Kasumi-1 (cell line): ENCODE data around the gene GSG1L.

ENCODE experiments used
- DNase-seq, 2 experiments: peaks; one replicate each; lab custom pipeline; 2025; lab: John Stamatoyannopoulos, UW

GSG1L gene

DNA sequence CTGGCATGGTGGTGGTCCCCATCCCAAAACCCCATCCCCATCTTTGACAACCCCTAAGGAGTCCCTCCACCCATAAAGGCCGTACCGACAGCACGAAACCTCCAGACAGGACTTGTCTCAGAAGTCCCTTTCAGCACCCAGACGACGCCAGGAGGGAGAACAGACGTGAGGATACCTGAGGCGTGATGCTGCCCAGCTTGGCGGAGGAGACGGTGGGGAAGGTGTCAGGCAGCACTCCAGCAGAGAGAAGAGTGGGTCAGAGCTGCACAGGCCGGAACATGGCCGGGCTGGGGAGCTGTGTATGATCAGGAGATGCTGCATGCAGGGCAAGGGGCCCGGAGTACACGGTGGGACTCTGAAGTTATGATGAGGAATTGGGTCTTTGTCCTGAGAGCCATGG, 244.2 kb downstream of the GSG1L start:
- no peak for DNase-seq

DNA sequence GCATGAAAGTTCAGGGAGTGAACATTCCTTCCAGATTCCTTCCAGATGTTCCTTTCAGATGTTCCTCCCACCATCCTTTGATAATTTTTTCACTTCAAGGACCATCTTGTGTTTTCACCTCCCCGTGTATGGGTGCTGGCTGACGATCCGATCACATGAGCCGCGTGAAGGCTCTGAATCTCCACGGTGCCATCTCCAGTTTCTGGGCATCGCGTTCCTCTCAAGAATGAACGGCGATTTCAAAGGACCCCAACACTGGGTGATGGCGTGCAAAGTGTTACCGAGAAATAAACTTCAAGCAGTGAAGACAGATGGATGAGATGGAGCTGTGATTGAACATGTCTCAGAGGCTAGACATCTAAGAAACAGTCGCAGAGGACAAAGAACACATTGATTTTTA, 245.3 kb downstream of the GSG1L start:
- DNase-seq: no peak

DNA sequence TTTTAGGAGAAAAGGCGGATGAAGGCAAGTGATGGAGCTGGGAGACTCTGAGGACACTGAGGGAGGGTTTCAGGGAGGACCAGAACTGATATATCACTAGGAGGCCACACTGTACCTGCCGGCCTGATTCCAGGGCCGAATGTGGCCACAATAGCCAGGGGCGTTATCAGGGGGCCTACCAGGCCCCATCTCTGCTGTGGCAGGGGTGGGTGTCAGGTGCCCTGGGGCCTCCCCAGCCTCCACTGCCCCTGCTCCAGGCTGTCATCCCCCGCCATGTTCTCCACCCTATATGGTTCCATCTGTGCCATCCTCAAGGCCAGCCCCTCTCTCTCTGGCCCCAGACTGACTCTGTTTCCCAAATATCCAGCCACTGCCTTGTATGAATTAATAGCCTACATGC, 246.5 kb downstream of the GSG1L start:
- no peak for DNase-seq

DNA sequence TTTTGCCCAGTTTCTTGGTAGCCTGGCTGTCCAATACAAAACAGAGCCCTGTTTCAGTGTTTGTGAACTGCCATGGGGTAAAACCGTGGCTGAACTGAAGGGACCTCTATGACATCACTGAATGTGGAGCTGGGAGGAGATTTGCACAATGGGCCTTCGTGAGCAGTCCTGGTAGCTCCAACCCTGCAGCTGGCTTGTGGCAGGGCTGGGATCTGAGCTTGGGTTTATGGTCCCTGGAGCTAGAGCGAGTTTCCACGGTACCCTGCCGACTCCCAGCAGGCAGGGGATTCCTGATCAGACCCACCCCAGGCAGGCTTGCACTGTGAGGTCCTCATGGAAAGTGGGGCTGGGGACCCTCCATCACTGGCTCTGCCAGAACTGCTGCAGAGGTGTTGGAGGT, 247.0 kb downstream of the GSG1L start:
- no peak for DNase-seq

DNA sequence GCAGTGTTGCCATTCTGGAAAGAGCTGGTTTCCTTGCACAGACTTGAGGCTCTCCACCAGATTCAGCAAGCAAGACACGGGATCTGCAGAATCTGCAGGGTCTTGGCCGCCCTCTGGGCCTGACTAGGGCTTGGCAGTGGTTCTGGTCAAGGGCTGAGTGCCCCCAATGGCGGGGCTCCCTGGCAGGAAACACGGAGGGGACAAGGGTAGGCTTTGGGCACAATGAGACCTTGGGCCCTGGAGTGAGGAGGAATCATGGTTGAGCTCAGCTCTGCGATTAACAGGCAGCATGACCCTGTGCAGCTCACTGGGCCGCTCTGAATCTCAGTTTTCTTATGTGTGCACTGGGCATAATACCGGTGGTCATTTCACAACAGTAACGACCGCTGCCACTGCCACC, 249.9 kb downstream of the GSG1L start:
- DNase-seq: no peak

DNA sequence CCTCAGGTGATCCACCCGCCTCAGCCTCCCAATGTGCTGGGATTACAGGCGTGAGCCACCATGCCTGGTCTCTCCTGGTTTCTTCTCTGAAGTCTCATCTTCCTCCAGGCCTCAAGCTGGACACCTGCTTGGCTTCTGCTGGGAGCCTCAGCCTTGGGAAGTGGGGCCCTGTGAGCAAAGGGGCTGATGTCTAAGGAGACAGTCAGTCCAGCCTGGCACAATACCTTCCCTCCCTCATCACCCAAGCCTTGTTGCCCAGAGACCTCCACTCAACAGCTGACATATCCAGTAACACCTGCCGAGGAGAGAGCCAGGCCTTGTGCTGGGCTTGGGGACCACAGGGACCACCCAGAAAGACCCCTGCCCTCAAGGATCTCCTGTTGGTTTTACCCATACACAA, 251.6 kb downstream of the GSG1L start:
- no peak for DNase-seq

DNA sequence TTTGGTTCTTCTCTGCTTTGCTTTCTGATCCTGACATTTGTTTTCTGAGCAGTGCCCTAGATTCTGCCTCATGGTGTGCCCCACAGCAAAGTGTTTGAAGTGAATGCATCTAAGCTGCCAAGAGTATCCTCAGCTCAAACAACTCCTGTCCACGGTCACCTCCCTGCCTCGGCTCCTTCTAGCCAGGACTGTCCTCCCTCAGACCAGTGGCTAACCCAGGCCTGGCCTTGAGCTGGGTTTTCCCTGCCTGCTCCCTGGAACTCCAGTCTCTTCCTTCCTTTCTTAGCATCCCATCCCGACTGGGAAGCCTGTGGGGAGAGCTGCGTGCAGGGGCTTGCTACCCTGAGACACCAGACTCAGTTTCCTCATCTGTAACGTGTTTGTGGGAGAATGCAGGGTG, 256.5 kb downstream of the GSG1L start:
- no peak for DNase-seq

DNA sequence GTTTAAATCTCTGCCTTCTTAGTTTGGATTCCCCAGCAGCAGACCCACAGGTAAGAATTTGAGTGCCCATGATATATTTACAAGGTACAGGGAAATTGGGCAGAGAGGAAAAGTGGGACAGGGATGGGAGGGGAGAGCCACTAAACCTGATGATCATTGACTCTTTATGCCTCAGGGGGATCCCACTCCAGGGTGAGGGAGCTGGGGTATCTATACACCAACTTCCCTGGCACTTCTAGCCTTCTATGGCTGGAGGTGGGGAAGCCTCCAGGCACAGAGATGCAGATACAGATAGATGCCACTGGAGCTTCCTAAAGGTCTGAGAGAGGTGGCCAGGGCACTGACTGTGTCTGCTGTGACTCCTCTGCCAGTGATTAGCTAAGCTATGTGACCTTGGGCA, 257.1 kb downstream of the GSG1L start:
- DNase-seq: no peak

DNA sequence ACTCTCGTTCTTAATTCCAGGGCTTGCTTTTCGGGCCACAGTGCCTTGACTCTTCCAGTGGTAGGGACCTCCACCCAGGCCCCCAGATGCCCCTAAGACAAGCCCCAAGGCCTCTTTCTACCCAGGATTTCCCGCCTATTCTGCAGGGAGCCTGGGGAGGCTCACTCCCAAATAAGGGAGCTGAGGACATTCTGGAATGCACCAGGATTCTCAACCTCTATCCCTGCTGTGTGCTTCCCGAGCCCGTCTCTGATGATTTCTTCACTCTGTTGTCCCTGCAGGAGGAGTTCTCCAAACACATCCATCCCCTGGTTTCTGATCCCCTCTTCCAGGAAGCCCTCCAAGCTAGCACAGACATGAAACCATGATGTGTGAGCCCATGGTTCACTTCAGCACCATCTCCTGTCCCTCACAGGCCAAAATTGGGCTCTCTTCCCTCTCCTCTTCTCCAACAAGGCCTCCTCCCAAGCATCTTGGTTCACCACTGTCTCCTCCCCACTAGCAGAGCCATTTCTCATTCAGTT, 257.6 kb downstream of the GSG1L start:
- DNase-seq: no peak

DNA sequence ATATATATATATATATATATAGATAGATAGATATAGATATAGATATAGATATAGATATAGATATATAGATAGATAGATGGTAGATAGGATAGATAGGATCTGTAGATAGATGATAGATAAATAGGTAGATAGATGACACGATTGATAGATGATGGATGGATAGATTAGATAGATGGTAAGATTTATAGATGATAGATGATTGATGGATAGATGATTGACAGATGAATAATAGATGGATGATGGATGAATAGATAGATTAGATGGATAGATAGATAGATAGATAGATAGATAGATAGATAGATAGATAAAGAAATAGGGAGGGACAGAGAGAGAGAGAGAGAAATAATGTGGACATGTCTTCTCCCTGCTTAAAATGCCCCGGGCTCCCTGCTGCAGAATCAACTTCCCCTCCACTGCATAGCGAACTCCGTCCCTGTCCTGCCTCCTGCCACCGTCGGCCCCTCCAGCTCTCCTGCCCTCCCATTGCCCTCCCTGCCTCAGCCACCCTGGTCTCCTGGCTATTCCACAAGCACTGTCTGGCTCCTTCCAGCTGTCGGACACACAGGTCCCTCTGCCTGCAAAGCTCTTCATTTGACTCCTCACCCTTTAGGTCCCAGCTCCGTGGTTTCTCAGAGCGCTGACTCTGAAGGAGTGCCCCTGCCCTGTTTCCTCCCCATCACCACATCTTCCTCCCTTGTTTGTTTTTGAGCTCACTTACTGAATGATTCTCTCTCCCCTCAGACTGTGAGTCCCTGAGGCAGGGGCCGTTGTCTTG, 259.6 kb downstream of the GSG1L start:
- no peak for DNase-seq

DNA sequence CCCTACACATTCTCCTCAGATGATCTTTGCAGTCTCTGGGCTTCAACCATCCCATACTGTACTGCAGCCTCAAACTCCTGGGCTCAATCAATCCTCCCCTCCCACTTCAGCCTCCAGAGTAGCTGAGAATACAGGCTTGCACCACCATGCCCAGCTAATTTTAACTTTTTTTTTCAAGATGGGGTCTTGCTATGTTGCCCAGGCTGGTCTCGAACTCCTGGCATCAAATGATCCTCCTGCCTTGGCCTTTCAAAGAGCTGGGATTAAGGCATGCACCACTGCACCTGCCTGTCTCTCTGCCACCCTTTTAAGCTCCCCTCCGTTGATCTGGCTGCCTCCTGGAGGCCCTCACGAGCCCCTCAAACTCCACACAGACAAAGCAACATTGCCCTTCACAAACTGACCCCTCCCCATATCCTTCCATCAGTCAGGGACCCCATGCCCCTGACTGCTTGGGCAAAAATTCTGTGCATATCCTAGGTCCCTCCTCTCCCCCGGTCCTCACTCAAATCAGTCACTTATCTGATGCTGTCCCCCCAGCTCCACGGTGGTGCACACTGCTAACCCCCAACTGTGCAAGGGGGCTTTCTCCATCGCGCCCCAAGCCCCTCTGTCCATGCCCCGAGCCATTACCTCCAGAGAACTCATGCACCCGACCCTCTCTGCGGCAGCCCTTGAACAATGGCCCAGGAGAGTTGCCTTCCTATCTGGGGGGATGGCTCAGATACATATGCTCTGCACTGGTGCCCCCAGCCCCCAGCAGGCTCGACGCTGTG, 260.7 kb downstream of the GSG1L start:
- no peak for DNase-seq

DNA sequence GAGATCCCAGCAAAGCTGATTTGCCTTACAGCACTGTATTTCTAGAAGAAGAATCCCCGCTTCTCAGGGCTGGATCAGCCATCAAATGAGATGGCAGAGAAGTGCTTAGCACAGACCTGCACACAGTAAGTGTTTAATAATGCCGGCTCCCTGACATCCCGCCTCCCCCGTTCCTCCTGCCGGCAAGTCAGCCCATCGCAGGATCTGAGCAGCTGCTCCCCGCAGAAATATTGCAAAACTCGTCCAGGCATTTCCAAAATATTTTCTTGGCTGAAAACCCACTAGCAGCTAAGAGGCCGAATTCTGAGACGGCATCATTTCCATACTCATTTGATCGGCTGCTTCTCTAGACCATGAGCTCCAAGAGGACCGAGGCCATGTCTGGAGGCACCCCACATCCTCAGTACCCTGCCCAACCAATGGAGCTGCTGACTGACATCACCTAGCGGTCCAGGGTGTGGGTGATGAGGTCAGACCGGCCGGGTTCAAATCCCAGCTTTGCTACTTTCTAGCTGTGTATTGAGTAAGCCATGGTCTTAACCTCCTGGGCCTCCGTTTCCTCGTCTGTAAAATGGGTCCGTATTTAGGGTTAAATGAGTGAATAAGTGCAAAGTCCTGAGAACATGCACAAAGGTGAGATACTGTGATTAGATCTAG, 262.1 kb downstream of the GSG1L start:
- DNase-seq: no peak

DNA sequence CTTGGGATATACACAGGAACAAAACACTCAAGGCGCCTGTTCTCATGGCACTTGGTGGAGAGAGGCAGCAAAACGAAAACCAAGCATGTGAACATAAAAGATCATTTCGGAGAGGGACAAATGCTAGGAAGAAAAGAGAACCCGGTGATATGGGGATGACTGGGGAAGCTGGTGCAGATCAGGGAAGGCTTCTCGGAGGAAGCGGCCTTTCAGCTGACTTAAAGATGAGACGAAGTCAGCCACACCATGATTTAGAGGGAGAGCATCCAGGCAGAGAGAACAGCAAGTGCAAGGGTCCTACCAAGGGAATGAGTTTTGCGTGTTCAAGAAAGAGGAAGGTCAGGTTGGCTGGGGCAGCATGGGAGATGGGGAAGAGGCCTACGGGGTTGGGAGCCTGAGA, 262.7 kb downstream of the GSG1L start:
- DNase-seq: no peak

DNA sequence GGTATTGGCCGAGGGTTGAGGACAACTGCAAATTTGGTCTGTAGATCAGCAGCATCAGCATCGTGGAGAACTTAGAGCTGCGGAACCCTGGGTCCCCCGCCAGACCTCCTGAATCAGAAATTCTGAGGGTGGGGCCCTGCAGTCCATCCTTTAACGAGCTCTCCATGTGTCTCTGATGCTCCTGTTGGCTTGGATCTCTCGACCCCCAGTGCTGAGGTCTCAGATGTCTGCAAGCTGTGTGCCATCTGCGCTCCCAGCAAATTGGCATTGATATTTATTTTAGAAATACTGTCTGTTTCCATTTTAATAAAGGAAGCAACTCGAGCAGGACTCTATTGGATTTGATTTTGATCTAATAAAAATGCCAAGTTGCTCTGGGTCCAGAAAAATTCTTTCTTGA, 263.6 kb downstream of the GSG1L start:
- DNase-seq: no peak

DNA sequence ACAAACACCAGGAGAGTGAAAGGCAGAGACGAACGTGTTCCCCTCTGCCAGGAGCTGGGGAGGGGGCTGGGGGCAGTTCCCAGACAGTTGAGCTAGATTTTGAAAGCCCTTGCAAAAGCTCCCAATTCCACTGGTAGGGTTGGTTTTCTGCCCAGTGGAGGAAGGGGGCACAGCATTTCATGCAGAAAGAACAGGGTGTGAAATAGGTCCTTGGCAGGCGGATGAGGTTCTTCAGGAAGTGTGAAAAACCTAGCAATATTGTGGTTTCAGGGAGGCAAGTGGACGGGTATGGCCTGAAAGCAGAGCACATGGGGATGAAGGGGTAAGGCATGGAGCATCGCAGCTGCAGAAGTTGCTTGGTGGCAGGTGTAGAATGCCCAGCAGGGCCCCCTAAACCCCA, 265.3 kb downstream of the GSG1L start:
- no peak for DNase-seq

DNA sequence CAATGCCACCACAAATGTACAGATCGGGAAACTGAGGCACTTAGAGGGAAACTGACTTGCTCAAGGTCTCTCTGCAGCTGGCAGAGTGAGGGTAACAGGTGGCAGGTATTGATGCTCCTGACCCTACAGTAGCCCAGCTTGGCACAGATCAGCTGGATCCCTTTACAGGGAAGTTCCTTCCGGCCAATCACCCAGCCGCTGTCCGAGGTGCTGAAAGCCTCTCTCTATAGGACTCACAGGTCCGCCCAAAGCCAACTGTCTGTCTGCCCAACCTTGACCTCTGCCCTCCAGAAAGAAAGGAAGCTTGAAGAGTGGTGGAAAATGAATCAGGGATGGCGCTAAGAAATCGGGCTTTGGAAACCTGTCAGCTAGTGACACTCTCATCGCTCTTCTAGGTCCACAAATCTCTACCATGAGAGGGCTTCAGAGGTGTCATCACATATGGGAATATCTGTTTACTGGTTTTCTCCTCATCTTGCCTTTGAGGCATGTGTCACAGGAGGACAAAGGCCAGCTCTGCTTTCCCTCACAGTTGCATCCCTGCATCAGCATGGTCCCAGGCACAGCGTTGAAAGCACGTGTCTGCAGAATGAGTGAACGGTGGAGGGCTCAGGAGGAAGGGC, 267.4 kb downstream of the GSG1L start:
- DNase-seq: peak in 1 of 2 experiments; percentile 0

DNA sequence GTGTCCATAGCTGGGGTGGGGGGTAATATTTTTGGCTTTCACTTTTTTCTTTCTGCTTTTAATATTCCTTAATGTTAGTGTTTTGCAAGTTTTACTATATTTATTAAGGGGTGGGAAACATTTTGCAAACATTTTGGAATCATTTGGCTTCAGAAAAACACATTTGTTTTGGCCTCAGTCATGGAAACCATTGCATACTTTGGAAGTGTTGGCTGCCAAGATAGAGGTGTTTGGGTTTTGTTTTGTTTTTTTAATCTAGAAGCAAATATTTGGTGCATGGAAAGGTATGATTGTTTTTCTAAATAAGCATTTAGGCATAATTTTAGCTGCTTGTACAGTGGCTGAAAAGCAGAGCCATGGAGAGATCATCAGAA, 270.3 kb downstream of the GSG1L start:
- DNase-seq: no peak

DNA sequence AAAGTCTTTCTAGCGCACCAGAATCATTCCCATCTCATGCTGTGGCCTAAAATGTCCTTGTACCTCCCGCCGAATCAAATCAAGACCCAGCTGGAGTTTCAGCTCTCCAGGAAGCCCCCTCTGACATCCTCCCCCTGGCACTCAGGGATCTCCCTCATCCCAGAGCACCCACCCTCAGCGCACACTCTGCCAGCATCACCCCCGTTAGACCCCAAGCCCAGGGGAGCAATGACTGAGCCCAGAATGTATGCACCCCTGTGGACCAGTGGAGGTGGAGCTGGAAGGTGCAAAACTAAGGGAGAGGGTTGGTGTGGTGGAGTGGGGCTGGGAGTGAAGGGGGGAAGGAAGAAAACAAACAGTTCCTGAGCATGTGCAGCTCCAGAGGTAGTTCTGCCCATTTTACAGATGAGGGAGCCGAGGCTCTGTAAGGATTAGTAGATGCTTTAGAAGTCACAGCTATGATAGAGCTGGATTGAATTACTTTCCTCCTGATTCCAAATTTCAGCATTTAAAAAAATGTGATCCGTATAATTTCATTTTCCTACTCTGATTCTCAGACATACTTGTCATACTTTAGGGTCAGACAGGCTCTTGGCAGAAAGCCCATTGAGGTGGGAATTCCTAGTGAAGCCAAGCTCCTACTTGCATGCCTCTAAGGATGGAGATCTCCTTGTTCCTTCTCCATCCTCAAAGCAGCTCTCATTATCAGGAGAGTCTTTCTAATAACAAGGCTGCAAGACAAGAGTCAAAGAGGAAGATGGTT, 270.8 kb downstream of the GSG1L start:
- no peak for DNase-seq

DNA sequence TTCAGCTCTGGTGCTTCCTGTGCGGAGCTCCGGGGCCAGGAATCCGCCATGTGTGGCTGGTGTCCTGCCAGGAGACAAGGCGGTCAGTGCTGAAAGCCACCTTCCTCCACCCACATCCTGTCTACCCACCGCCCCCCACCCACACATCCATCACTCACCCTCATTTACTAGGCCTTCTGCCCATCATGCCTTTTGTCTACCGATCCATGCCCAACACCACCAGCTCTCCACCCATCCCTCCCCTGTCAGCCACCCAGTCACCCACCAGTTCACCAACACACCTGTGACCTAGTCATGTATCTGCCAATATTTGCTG, 272.2 kb downstream of the GSG1L start:
- no peak for DNase-seq

DNA sequence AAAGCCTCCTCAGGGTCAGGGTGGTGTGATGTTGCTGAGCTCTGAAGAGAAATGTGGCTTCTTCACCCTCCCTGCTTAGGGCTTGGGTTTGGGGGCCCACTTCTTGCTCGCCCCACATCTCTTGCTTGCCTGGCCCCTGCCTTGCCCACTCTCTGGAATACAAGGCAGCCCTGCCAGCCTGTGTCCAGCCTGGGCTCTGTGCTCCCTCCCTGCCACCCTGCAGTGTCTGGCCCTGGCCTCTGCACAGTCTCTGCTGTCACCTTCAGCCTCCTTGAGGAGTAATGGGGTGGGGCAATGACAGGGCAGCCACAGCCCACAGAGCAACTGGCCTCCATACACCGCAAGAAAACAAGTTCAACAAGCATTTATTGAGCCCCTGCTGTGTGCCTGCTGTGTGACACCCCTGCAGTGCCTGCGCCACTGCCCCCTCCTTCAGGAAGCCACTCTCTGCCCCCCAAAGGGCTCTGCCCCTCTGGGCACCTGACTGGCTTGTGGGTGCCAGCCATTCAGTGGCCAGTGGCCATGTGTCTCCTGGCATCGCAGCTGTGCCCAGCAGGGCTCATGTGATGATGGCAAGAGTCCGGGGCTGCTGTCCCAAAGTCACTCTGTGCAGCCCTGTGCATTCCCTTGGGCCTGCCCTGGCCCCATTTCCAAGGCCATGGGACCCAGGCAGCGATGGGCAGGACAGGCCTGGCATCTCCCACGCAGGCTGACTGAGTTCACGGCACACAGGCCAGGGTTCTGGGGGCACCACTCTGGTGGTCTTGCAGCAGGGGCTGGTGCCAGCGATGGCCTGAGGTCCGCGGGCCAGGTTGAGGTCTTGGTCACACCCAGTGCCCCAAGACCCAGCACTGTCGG, 272.7 kb downstream of the GSG1L start:
- no peak for DNase-seq
